HepG2 (cell line): ENCODE data around the gene TAOK3. TPM values are rescaled to one million over a fixed set of nuclear protein-coding genes. Genes with fewer than 3 reads are reported as not detected.

ENCODE experiments used
- ATAC-seq: fragments of 200-7000 bp; cut with Tn5 transposase; 3 replicates; pipeline ENCODE4 v1.9.1; 2020; ENCODE audit warnings: mild to moderate bottlenecking, moderate library complexity
- BruUV-seq: library from RNA; stranded (reverse); fragments of 400-500 nt; replicated peaks from 2 replicates; lab custom pipeline; 2021; lab: Mats Ljungman, UMichigan
- CTCF ChIA-PET: fragments of 300-600 bp; formaldehyde crosslinking; extraction: SDS; loops from one replicate; lab custom pipeline; 2021; ENCODE audit warnings: low total read pairs, inconsistent platforms, low intra/inter-chr PET ratio; lab: Yijun Ruan, JAX
- POLR2A ChIA-PET: fragments of 350-600 bp; sonication (Branson Sonifier 250); formaldehyde crosslinking; loops from one replicate; lab custom pipeline; 2020; ENCODE audit warnings: antibody characterized with exemption, inconsistent platforms; lab: Yijun Ruan, JAX
- DNase-seq: peaks from one replicate; pipeline ENCODE4 v3.0.0-alpha.2; 2015; ENCODE audit warnings: low spot score
- FAIRE-seq: peaks from 3 replicates; lab custom pipeline; 2011; peaks lifted over from hg19 to GRCh38; lab: Jason Lieb, UNC
- H2AFZ ChIP-seq: one replicate; pipeline ENCODE4 v1.6.1; 2011; ENCODE audit warnings: low read length, inconsistent platforms
- H3K27ac ChIP-seq: fragments of 300-600 bp; 3 replicates; pipeline ENCODE4 v1.8.0; 2011; ENCODE audit warnings: mixed run types, mild to moderate bottlenecking, mixed read lengths, low read length, inconsistent platforms; ENCODE audit not compliant: insufficient read depth; ENCODE audit errors: extremely low read length
- H3K27me3 ChIP-seq, 2 experiments: fragments of 200-600 bp in 1 of 2; 2 replicates in 1 of 2; 3 replicates in 1 of 2; pipeline versions ENCODE4 v1.6.0 to v1.8.0; 2011; ENCODE audit warnings: low read length in 2 of 2, mild to moderate bottlenecking in 2 of 2, moderate library complexity in 2 of 2, inconsistent platforms in 1 of 2; ENCODE audit not compliant: insufficient read depth in 2 of 2, control insufficient read depth in 1 of 2
- H3K36me3 ChIP-seq, 2 experiments: fragments of 200-600 bp in 1 of 2; replicated peaks in 1 of 2; 2 replicates in 1 of 2; 3 replicates in 1 of 2; pipeline versions ENCODE4 v1.5.1 to v1.8.0; 2011; ENCODE audit warnings: low read length in 2 of 2, inconsistent platforms in 1 of 2; ENCODE audit not compliant: insufficient read depth in 2 of 2, control insufficient read depth in 1 of 2
- H3K4me1 ChIP-seq: 2 replicates; pipeline ENCODE4 v1.5.1; 2012; ENCODE audit warnings: low read length, inconsistent platforms; ENCODE audit not compliant: insufficient read depth
- H3K4me2 ChIP-seq: 2 replicates; pipeline ENCODE4 v1.6.0; 2011; ENCODE audit warnings: low read depth, low read length, inconsistent platforms
- H3K4me3 ChIP-seq, 3 experiments: fragments of 200-600 bp in 1 of 3; sonication (generic), shearing (Covaris generic) in 1 of 3; replicated peaks in 1 of 3; 2 replicates each; pipeline ENCODE4 v1.5.1; 2011 to 2016; ENCODE audit warnings: low read length in 3 of 3, inconsistent platforms in 2 of 3, low read depth in 2 of 3, mild to moderate bottlenecking in 2 of 3, control low read depth in 1 of 3, mixed read lengths in 1 of 3; ENCODE audit not compliant: insufficient read depth in 1 of 3
- H3K79me2 ChIP-seq: one replicate; pipeline ENCODE4 v1.6.1; 2011; ENCODE audit warnings: low read length, inconsistent platforms; ENCODE audit not compliant: insufficient read depth
- H3K9ac ChIP-seq: 2 replicates; pipeline ENCODE4 v1.6.0; 2011; ENCODE audit warnings: mild to moderate bottlenecking, low read depth, low read length, inconsistent platforms; ENCODE audit not compliant: insufficient read depth
- H3K9me3 ChIP-seq: 2 replicates; pipeline ENCODE4 v1.5.1; 2012; ENCODE audit warnings: mild to moderate bottlenecking, low read length
- H4K20me1 ChIP-seq: 2 replicates; pipeline ENCODE4 v1.6.0; 2011; ENCODE audit warnings: inconsistent platforms, mild to moderate bottlenecking, low read length, moderate library complexity; ENCODE audit not compliant: insufficient read depth
- FOXJ3 ChIP-seq: sonication (generic); formaldehyde crosslinking; IDR thresholded peaks from 2 replicates; pipeline ENCODE4 v1.4.0; 2020; ENCODE audit warnings: missing genetic modification reagents, mild to moderate bottlenecking, borderline replicate concordance
- GTF2F1 ChIP-seq: fragments of 150-350 bp; IDR thresholded peaks from 2 replicates; pipeline ENCODE4 v1.6.1; 2014; ENCODE audit warnings: low read length
- MTERF4 ChIP-seq: sonication (generic); formaldehyde crosslinking; IDR thresholded peaks from 2 replicates; pipeline ENCODE4 v1.8.0; 2023; ENCODE audit warnings: mild to moderate bottlenecking, missing genetic modification reagents
- NR1H2 ChIP-seq: sonication (generic); formaldehyde crosslinking; IDR thresholded peaks from 2 replicates; pipeline ENCODE4 v1.8.1; 2022; ENCODE audit warnings: low read depth, missing genetic modification reagents, borderline replicate concordance
- SIX4 ChIP-seq: sonication (generic); formaldehyde crosslinking; IDR thresholded peaks from 2 replicates; pipeline ENCODE4 v1.4.0; 2020; ENCODE audit warnings: missing genetic modification reagents
- USF2 ChIP-seq, 2 experiments: sonication (generic) in 1 of 2; formaldehyde crosslinking in 1 of 2; IDR thresholded peaks; 2 replicates each; pipeline versions ENCODE4 v1.5.1 to v1.6.1; 2011 to 2020; ENCODE audit warnings: borderline replicate concordance in 1 of 2, low read depth in 1 of 2, low read length in 1 of 2, mild to moderate bottlenecking in 1 of 2, missing genetic modification reagents in 1 of 2, moderate library complexity in 1 of 2
- ZFP1 ChIP-seq: IDR thresholded peaks from 2 replicates; pipeline ENCODE4 v1.6.1; 2016
- ZNF12 ChIP-seq: sonication (generic); formaldehyde crosslinking; IDR thresholded peaks from 2 replicates; pipeline ENCODE4 v1.5.0; 2020; ENCODE audit warnings: missing genetic modification reagents
- ZNF3 ChIP-seq: IDR thresholded peaks from 2 replicates; pipeline ENCODE4 v1.7.0; 2017; ENCODE audit warnings: inconsistent platforms
- ZNF34 ChIP-seq: sonication (generic); formaldehyde crosslinking; IDR thresholded peaks from 2 replicates; pipeline ENCODE4 v1.4.0; 2020; ENCODE audit warnings: mild to moderate bottlenecking, missing genetic modification reagents, borderline replicate concordance
- ZNF343 ChIP-seq: sonication (generic); formaldehyde crosslinking; IDR thresholded peaks from 2 replicates; pipeline ENCODE4 v1.4.0; 2020; ENCODE audit warnings: mild to moderate bottlenecking, missing genetic modification reagents
- ZNF552 ChIP-seq: sonication (generic); formaldehyde crosslinking; IDR thresholded peaks from 2 replicates; pipeline ENCODE4 v1.9.0; 2022; ENCODE audit warnings: missing genetic modification reagents, mild to moderate bottlenecking, borderline replicate concordance
- ZNF670 ChIP-seq: sonication (generic); formaldehyde crosslinking; IDR thresholded peaks from 2 replicates; pipeline ENCODE4 v1.8.0; 2022; ENCODE audit warnings: mild to moderate bottlenecking, missing genetic modification reagents, borderline replicate concordance
- ZNF737 ChIP-seq: sonication (generic); formaldehyde crosslinking; IDR thresholded peaks from 2 replicates; pipeline ENCODE4 v1.5.0; 2020; ENCODE audit warnings: missing genetic modification reagents, mild to moderate bottlenecking, borderline replicate concordance
- ZSCAN12 ChIP-seq: sonication (generic); formaldehyde crosslinking; IDR thresholded peaks from 2 replicates; pipeline ENCODE4 v1.9.0; 2021; ENCODE audit warnings: mild to moderate bottlenecking, missing genetic modification reagents
- ZSCAN31 ChIP-seq: sonication (generic); formaldehyde crosslinking; IDR thresholded peaks from 2 replicates; pipeline ENCODE4 v1.5.0; 2020; ENCODE audit warnings: low read depth, mild to moderate bottlenecking, missing genetic modification reagents
- WGBS: methylation state at CpG from one replicate; pipeline ENCODE4 v1.1.6; 2017; ENCODE audit warnings: low lambda C conversion rate; 5-methylcytosine and 5-hydroxymethylcytosine counted together
- in situ Hi-C: cut with HindIII; loops from 2 replicates; pipeline ENCODE4 v1.10.0; 2017; ENCODE audit warnings: low pct_unique_long_range_greater_than_20kb; ENCODE audit not compliant: extremely low pct_ligation_motif_present
- intact Hi-C: fragments of 100-400 bp; cut with micrococcal nuclease; formaldehyde crosslinking; loops from one replicate; pipeline ENCODE4 v1.10.0; 2022; ENCODE audit not compliant: unreplicated experiment
- polyA plus RNA-seq, 8 experiments: library from polyadenylated mRNA; depleted of rRNA in 3 of 8; stranded (reverse) in 7 of 8; unstranded in 1 of 8; fragments of >200 nt; fragmentation: Illumina TruSeq in 4 of 8; extraction: Trizol in 4 of 8; gene quantifications; 2 replicates each; pipeline versions ENCODE4 v1.2.1 to v1.2.3, GENCODE V29; 2011 to 2016; ENCODE audit warnings: low read depth in 4 of 8, missing spikeins in 1 of 8, mixed read lengths in 1 of 8; ENCODE audit not compliant: insufficient read depth in 1 of 8
- total RNA-seq, 5 experiments: library from RNA; depleted of rRNA; stranded (reverse); fragments of >200 nt; fragmentation: Illumina TruSeq; extraction: Trizol; gene quantifications; 2 replicates each; pipeline ENCODE4 v1.2.3, GENCODE V29; 2016; ENCODE audit warnings: low read depth in 1 of 5
- TF ChIP-seq, protein P1 (sequence below), 2 experiments: sonication (generic) in 1 of 2; formaldehyde crosslinking in 1 of 2; IDR thresholded peaks; 2 replicates each; pipeline versions ENCODE4 v1.4.0 to v1.6.1; 2016 to 2020; ENCODE audit warnings: borderline replicate concordance in 1 of 2, low read depth in 1 of 2, mild to moderate bottlenecking in 1 of 2, missing genetic modification reagents in 1 of 2

TAOK3 gene
- total and polyA plus RNA-seq, 2 of the 13 experiments (the other 11 are each of a cell fraction or from before 2014, with no cell fraction given), result 10.4 to 12.3 TPM

GRCh38 chr12:118418385-118419057, 45.8 kb upstream of the TAOK3 start:
- intact Hi-C loops (no loop called here), in situ Hi-C loops (loop anchor here (25.0 kb wide), 1 partner anchor 619 kb away; no protein-coding TSS in a partner anchor)
- CTCF ChIA-PET, result no interaction called here
- no peak overlapping the region for H3K9ac ChIP-seq
- no peak overlapping the region for H3K4me2 ChIP-seq
- H2AFZ ChIP-seq, result no peak overlapping the region
- H3K27ac ChIP-seq, result no peak overlapping the region
- ATAC-seq (no peak), DNase-seq (peak; percentile 20), FAIRE-seq (no peak)
- POLR2A ChIA-PET, result no interaction called here
- peaks cover 21% of the 10 kb centered on the region for H3K4me1 ChIP-seq
- no peaks in the 10 kb centered on the region for H3K27me3 ChIP-seq
- no peaks in the 10 kb centered on the region for H3K9me3 ChIP-seq
- no peak overlapping the region for H3K4me3 ChIP-seq
- BruUV-seq, result no TSS peak
- no peaks in the 10 kb centered on the region for H4K20me1 ChIP-seq
- WGBS, result 100% methylated on average over 1 of the region's 1 CpG
- H3K79me2 ChIP-seq, result no peaks in the 10 kb centered on the region
- peaks cover 0 to 20% of the 10 kb centered on the region in 2 experiments; a peak in 4 of 5 replicates for H3K36me3 ChIP-seq
- TF ChIP-seq GTF2F1, result no peak
- no peak for TF ChIP-seq FOXJ3
- no peak for TF ChIP-seq ZNF737
- TF ChIP-seq USF2 (IDR thresholded peaks at IDR 0.05; ENCODE audit: low read depth, low read length), result no peak
- TF ChIP-seq USF2 (CRISPR knock-in tag; IDR thresholded peaks at IDR 0.05; ENCODE audit: borderline replicate concordance), result no peak
- TF ChIP-seq SIX4 (CRISPR knock-in tag), result no peak
- no peak for TF ChIP-seq ZSCAN12 (CRISPR knock-in tag)
- TF ChIP-seq MTERF4 (CRISPR knock-in tag), result no peak
- TF ChIP-seq ZNF343 (CRISPR knock-in tag), result no peak
- no peak for TF ChIP-seq ZNF3 (CRISPR knock-in tag)
- TF ChIP-seq ZNF12 (CRISPR knock-in tag), result no peak
- no peak for TF ChIP-seq ZFP1 (CRISPR knock-in tag)
- no peak for TF ChIP-seq ZNF670
- no peak for TF ChIP-seq NR1H2 (CRISPR knock-in tag)
- TF ChIP-seq ZSCAN31 (CRISPR knock-in tag), result no peak
- no peak for TF ChIP-seq ZNF34 (CRISPR knock-in tag)
- TF ChIP-seq, protein P1, sequence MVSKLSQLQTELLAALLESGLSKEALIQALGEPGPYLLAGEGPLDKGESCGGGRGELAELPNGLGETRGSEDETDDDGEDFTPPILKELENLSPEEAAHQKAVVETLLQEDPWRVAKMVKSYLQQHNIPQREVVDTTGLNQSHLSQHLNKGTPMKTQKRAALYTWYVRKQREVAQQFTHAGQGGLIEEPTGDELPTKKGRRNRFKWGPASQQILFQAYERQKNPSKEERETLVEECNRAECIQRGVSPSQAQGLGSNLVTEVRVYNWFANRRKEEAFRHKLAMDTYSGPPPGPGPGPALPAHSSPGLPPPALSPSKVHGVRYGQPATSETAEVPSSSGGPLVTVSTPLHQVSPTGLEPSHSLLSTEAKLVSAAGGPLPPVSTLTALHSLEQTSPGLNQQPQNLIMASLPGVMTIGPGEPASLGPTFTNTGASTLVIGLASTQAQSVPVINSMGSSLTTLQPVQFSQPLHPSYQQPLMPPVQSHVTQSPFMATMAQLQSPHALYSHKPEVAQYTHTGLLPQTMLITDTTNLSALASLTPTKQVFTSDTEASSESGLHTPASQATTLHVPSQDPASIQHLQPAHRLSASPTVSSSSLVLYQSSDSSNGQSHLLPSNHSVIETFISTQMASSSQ (IDR thresholded peaks at IDR 0.05; ENCODE audit: low read depth), result no peak
- TF ChIP-seq, protein P1 (CRISPR knock-in tag; IDR thresholded peaks at IDR 0.05; ENCODE audit: borderline replicate concordance), result no peak
- TF ChIP-seq ZNF552 (CRISPR knock-in tag), result no peak
